Gastrocnemius medialis (tissue), 4 donors: ENCODE measurements around the gene PTPRM. TPM values are rescaled to one million over a fixed set of nuclear protein-coding genes. Genes with fewer than 3 reads are reported as not detected.
A peak's percentile ranks its signal among the peaks of the same experiment; 100 is the strongest.

Experiments
- ATAC-seq, 2 donors: fragments of 150-250 bp; one replicate each; pipeline ENCODE4 v1.9.1; 2016
- DNase-seq, 2 donors: peaks; one replicate each; pipeline ENCODE4 v3.0.0-alpha.2; 2019
- H3K27ac ChIP-seq, 4 donors: fragments of 200-600 bp; sonication (generic); 1 replicate in 1 of 4; 2 replicates in 3 of 4; pipeline ENCODE4 v1.5.1; 2016 to 2018; ENCODE audit warnings: mild to moderate bottlenecking in 2 of 4, moderate library complexity in 1 of 4
- H3K27me3 ChIP-seq, 3 donors: fragments of 200-600 bp; sonication (generic) in 2 of 3; 1 replicate in 1 of 3; 2 replicates in 2 of 3; pipeline versions ENCODE4 v1.5.1 to v1.6.0; 2016 to 2019; ENCODE audit warnings: mild to moderate bottlenecking in 1 of 3, moderate library complexity in 1 of 3
- H3K36me3 ChIP-seq, 2 donors: fragments of 200-600 bp; sonication (generic) in 1 of 2; one replicate each; pipeline ENCODE4 v1.5.1; 2017 to 2018
- H3K4me1 ChIP-seq, 2 donors: fragments of 200-600 bp; sonication (generic) in 1 of 2; one replicate each; pipeline ENCODE4 v1.5.1; 2016 to 2017; ENCODE audit warnings: mild to moderate bottlenecking in 2 of 2
- H3K4me3 ChIP-seq, 4 donors: fragments of 200-600 bp; sonication (generic) in 3 of 4; 1 replicate in 1 of 4; 2 replicates in 3 of 4; pipeline ENCODE4 v1.5.1; 2016 to 2019; ENCODE audit warnings: mild to moderate bottlenecking in 2 of 4
- H3K9me3 ChIP-seq, 3 donors: fragments of 200-600 bp; sonication (generic) in 2 of 3; 1 replicate in 1 of 3; 2 replicates in 2 of 3; pipeline ENCODE4 v1.5.1; 2016 to 2019
- CTCF ChIP-seq, 5 experiments: fragments of 450-650 bp in 3 of 5; fragments of 200-600 bp in 2 of 5; sonication (generic) in 2 of 5; IDR thresholded peaks in 4 of 5; conservative IDR thresholded peaks in 1 of 5; 1 replicate in 4 of 5; 2 replicates in 1 of 5; pipeline ENCODE4 v1.5.1; 2016 to 2019; ENCODE audit warnings: antibody characterized with exemption in 5 of 5, mild to moderate bottlenecking in 3 of 5, moderate library complexity in 3 of 5
- POLR2A ChIP-seq, 2 donors: fragments of 450-650 bp; IDR thresholded peaks; one replicate each; pipeline ENCODE4 v1.6.1; 2017; ENCODE audit warnings: antibody characterized with exemption in 2 of 2, mild to moderate bottlenecking in 2 of 2, moderate library complexity in 2 of 2
- in situ Hi-C, 4 donors: fragments of 200-750 bp; cut with MboI; loops; one replicate each; pipeline versions ENCODE4 v1.15.0 to v1.8.0; 2017; ENCODE audit warnings: low sequenced_read_pairs in 4 of 4
- intact Hi-C: fragments of 100-400 bp; cut with DNase I; formaldehyde crosslinking; loops from one replicate; pipeline ENCODE4 v1.15.1; 2023; ENCODE audit warnings: low total_unique reads
- total RNA-seq, 4 donors: library from RNA; depleted of rRNA; stranded (reverse); fragments of >200 nt; gene quantifications; one replicate each; pipeline versions ENCODE4 v1.1.0 to v1.2.3, GENCODE V29; 2016

The PTPRM gene
- total RNA-seq, 4 donors from 2014 or later = 52.6 to 79.3 (median 63.8) TPM

GRCh38 chr18:7604361-7604760 is 37.2 kb downstream of the PTPRM start:
- TF ChIP-seq CTCF (IDR thresholded peaks at IDR 0.05 in 4 of 5, conservative IDR thresholded peaks at IDR 0.05 in 1 of 5) (no peak), POLR2A (IDR thresholded peaks at IDR 0.05) (no peak)
- DNase-seq (no peak), ATAC-seq (no peak)
- Histone ChIP-seq H3K27ac (no peak overlapping the region), H3K27me3 (no peaks in the 10 kb centered on the region), H3K4me3 (no peak overlapping the region), H3K9me3 (no peaks in the 10 kb centered on the region), H3K36me3 (no peaks in the 10 kb centered on the region), H3K4me1 (peaks cover 68 to 76% of the 10 kb centered on the region in 2 donors)
- intact Hi-C loops = no loop called here
- in situ Hi-C loops = loop anchor here in 1 of 4 donors (25.0 kb wide), 1 partner anchor 92 kb away; no protein-coding TSS in a partner anchor

GRCh38 chr18:7605705-7606104 is 38.6 kb downstream of the PTPRM start:
- Histone ChIP-seq H3K27me3 (no peaks in the 10 kb centered on the region), H3K4me1 (peaks cover 67 to 77% of the 10 kb centered on the region in 2 donors), H3K9me3 (no peaks in the 10 kb centered on the region), H3K4me3 (no peak overlapping the region), H3K36me3 (no peaks in the 10 kb centered on the region), H3K27ac (peak overlapping the region in 2 of 4 donors; percentile 85 to 88)
- in situ Hi-C loops (loop anchor here in 1 of 4 donors (25.0 kb wide), 1 partner anchor 93 kb away; no protein-coding TSS in a partner anchor), intact Hi-C loops (loop anchor here (2.0 to 5.0 kb wide), 2 partner anchors 267 to 373 kb away; no protein-coding TSS in a partner anchor)
- no peak for TF ChIP-seq POLR2A (IDR thresholded peaks at IDR 0.05)
- TF ChIP-seq CTCF (IDR thresholded peaks at IDR 0.05 in 4 of 5, conservative IDR thresholded peaks at IDR 0.05 in 1 of 5) = no peak
- DNase-seq (no peak), ATAC-seq (no peak)

- peaks cover 75 to 78% of the 10 kb centered on the region in 2 donors for H3K4me1 ChIP-seq
- peak; percentile 87 to 90 for ATAC-seq
- peak overlapping the region in 3 of 4 donors; percentile 3 to 34 (median 31) for H3K4me3 ChIP-seq
- no peaks in the 10 kb centered on the region for H3K9me3 ChIP-seq
- H3K36me3 ChIP-seq = no peaks in the 10 kb centered on the region
- DNase-seq = peak in 1 of 2 donors; percentile 58
- in situ Hi-C loops (loop anchor here in 1 of 4 donors (25.0 kb wide), 1 partner anchor 95 kb away; no protein-coding TSS in a partner anchor), intact Hi-C loops (loop anchor here (1.0 to 5.0 kb wide), 3 partner anchors 40 to 375 kb away; partner anchors contain the start of gene PTPRM)
- H3K27ac ChIP-seq = peak overlapping the region; percentile 75 to 88 (median 82)
- TF ChIP-seq CTCF (IDR thresholded peaks at IDR 0.05 in 4 of 5, conservative IDR thresholded peaks at IDR 0.05 in 1 of 5) = no peak
- no peak for TF ChIP-seq POLR2A (IDR thresholded peaks at IDR 0.05)
- no peaks in the 10 kb centered on the region for H3K27me3 ChIP-seq
These were observed 40.5 kb downstream of the PTPRM start for GRCh38 chr18:7607540-7608173.

- no peak for TF ChIP-seq POLR2A (IDR thresholded peaks at IDR 0.05)
- TF ChIP-seq CTCF (IDR thresholded peaks at IDR 0.05 in 4 of 5, conservative IDR thresholded peaks at IDR 0.05 in 1 of 5) = no peak
- H3K36me3 ChIP-seq = no peaks in the 10 kb centered on the region
- DNase-seq (no peak), ATAC-seq (no peak)
- H3K27me3 ChIP-seq = no peaks in the 10 kb centered on the region
- H3K27ac ChIP-seq = peak overlapping the region; percentile 75 to 88 (median 82)
- intact Hi-C loops (loop anchor here (5.0 kb wide), 1 partner anchor 264 kb away; no protein-coding TSS in a partner anchor), in situ Hi-C loops (loop anchor here in 1 of 4 donors (25.0 kb wide), 1 partner anchor 96 kb away; no protein-coding TSS in a partner anchor)
- peaks cover 73 to 81% of the 10 kb centered on the region in 2 donors for H3K4me1 ChIP-seq
- no peaks in the 10 kb centered on the region for H3K9me3 ChIP-seq
- H3K4me3 ChIP-seq = peak overlapping the region in 2 of 4 donors; percentile 31 to 34
These were observed 41.0 kb downstream of the PTPRM start for GRCh38 chr18:7608174-7608550.
